Transverse colon (tissue), 4 donors: Measurements from ENCODE around the gene GRXCR2. TPM values are rescaled to one million over a fixed set of nuclear protein-coding genes. Genes with fewer than 3 reads are reported as not detected.

Experiments
- DNase-seq: peaks from one replicate; pipeline ENCODE4 v3.0.0-alpha.2; 2019
- H3K27ac ChIP-seq, 4 donors: fragments of 200-600 bp; sonication (generic); 2 replicates each; pipeline ENCODE4 v1.5.1; 2016 to 2018; ENCODE audit warnings: inconsistent platforms in 4 of 4
- H3K27me3 ChIP-seq: fragments of 200-600 bp; sonication (generic); 2 replicates; pipeline ENCODE4 v1.5.1; 2017; ENCODE audit warnings: inconsistent platforms
- H3K36me3 ChIP-seq, 4 donors: fragments of 200-600 bp; sonication (generic); 2 replicates each; pipeline ENCODE4 v1.5.1; 2017 to 2019; ENCODE audit warnings: inconsistent platforms in 4 of 4
- H3K4me1 ChIP-seq, 4 donors: fragments of 200-600 bp; sonication (generic); 2 replicates each; pipeline ENCODE4 v1.5.1; 2017 to 2020; ENCODE audit warnings: inconsistent platforms in 4 of 4
- H3K4me3 ChIP-seq, 4 donors: fragments of 200-600 bp; sonication (generic); 1 replicate in 1 of 4; 2 replicates in 3 of 4; pipeline versions ENCODE4 v1.5.1 to v1.6.1; 2017 to 2019; ENCODE audit warnings: inconsistent platforms in 4 of 4
- H3K9me3 ChIP-seq, 2 donors: fragments of 200-600 bp; sonication (generic); 2 replicates each; pipeline ENCODE4 v1.5.1; 2017 to 2019; ENCODE audit warnings: inconsistent platforms in 2 of 2
- EP300 ChIP-seq: sonication (generic); formaldehyde crosslinking; IDR thresholded peaks from one replicate; pipeline ENCODE4 v1.6.1; 2017; ENCODE audit warnings: antibody characterized with exemption, low read depth
- POLR2A ChIP-seq: fragments of 450-650 bp; IDR thresholded peaks from one replicate; pipeline ENCODE4 v1.6.1; 2016; ENCODE audit warnings: antibody characterized with exemption, mild to moderate bottlenecking, moderate library complexity
- POLR2AphosphoS5 ChIP-seq, 3 donors: sonication (generic); formaldehyde crosslinking; IDR thresholded peaks; one replicate each; pipeline ENCODE4 v1.6.1; 2016; ENCODE audit warnings: antibody characterized with exemption in 3 of 3
- WGBS, 2 donors: methylation state at CpG; one replicate each; pipeline ENCODE4 v1.1.5; 2018; ENCODE audit warnings: low coverage in 1 of 2; 5-methylcytosine and 5-hydroxymethylcytosine counted together
- in situ Hi-C, 4 donors: fragments of 200-750 bp; cut with MboI; loops; one replicate each; pipeline versions ENCODE4 v1.15.0 to v1.15.1; 2017; ENCODE audit warnings: low sequenced_read_pairs in 3 of 4, low pct_ligation_motif_present in 1 of 4, low pct_unique_long_range_greater_than_20kb in 1 of 4
- intact Hi-C: fragments of 100-400 bp; cut with DNase I; formaldehyde crosslinking; loops from one replicate; pipeline ENCODE4 v1.15.1; 2023; ENCODE audit warnings: low total_unique reads
- total RNA-seq, 4 donors: library from RNA; depleted of rRNA; stranded (reverse); fragments of >200 nt; gene quantifications; one replicate each; pipeline ENCODE4 v1.1.0, GENCODE V29; 2016
- TF ChIP-seq, protein P1 (sequence below), 5 experiments: fragments of 200-600 bp in 3 of 5; fragments of 450-650 bp in 2 of 5; sonication (generic) in 3 of 5; IDR thresholded peaks; 1 replicate in 2 of 5; 2 replicates in 3 of 5; pipeline ENCODE4 v1.5.1; 2016 to 2017; ENCODE audit warnings: antibody characterized with exemption in 5 of 5, inconsistent platforms in 3 of 5, mild to moderate bottlenecking in 2 of 5, moderate library complexity in 1 of 5

Gene GRXCR2
- total RNA-seq, 4 donors from 2014 or later = not detected

DNA sequence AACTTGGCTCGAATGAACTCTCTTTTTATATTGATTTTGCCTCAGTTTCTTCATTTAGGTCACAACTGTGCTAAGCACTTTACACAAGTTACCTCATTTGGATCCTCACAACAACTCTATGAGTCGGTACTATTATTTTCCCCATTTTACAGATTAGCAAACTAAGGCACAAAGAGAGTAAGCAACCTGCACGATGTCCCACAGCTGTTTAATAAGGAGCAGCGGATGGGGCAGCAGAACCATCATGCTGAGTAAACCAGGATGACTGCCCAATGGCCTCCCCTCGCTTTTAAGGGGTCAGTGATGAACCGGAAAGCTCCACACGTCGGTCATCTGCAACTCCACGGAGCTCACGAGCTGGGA is 38.3 kb downstream of the GRXCR2 start:
- Histone ChIP-seq H3K4me3 (peak overlapping the region; percentile 58 to 73 (median 68)), H3K4me1 (peaks cover 0 to 49% (median 23%) of the 10 kb centered on the region in 4 donors), H3K9me3 (no peaks in the 10 kb centered on the region), H3K27me3 (no peaks in the 10 kb centered on the region), H3K36me3 (no peaks in the 10 kb centered on the region), H3K27ac (peak overlapping the region; percentile 86 to 90 (median 88))
- intact Hi-C loops (no loop called here), in situ Hi-C loops (loop anchor here in 1 of 4 donors (25.0 kb wide), 1 partner anchor 1622 kb away; no protein-coding TSS in a partner anchor)
- DNase-seq = no peak
- 15 to 33% methylated on average over 1 to 10 of the region's 10 CpGs for WGBS, 2 donors
- no peak for TF ChIP-seq POLR2A
- no peak for TF ChIP-seq EP300
- no peak for TF ChIP-seq POLR2AphosphoS5 (IDR thresholded peaks at IDR 0.05)
- TF ChIP-seq, protein P1, sequence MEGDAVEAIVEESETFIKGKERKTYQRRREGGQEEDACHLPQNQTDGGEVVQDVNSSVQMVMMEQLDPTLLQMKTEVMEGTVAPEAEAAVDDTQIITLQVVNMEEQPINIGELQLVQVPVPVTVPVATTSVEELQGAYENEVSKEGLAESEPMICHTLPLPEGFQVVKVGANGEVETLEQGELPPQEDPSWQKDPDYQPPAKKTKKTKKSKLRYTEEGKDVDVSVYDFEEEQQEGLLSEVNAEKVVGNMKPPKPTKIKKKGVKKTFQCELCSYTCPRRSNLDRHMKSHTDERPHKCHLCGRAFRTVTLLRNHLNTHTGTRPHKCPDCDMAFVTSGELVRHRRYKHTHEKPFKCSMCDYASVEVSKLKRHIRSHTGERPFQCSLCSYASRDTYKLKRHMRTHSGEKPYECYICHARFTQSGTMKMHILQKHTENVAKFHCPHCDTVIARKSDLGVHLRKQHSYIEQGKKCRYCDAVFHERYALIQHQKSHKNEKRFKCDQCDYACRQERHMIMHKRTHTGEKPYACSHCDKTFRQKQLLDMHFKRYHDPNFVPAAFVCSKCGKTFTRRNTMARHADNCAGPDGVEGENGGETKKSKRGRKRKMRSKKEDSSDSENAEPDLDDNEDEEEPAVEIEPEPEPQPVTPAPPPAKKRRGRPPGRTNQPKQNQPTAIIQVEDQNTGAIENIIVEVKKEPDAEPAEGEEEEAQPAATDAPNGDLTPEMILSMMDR (IDR thresholded peaks at IDR 0.05) = no peak

DNA sequence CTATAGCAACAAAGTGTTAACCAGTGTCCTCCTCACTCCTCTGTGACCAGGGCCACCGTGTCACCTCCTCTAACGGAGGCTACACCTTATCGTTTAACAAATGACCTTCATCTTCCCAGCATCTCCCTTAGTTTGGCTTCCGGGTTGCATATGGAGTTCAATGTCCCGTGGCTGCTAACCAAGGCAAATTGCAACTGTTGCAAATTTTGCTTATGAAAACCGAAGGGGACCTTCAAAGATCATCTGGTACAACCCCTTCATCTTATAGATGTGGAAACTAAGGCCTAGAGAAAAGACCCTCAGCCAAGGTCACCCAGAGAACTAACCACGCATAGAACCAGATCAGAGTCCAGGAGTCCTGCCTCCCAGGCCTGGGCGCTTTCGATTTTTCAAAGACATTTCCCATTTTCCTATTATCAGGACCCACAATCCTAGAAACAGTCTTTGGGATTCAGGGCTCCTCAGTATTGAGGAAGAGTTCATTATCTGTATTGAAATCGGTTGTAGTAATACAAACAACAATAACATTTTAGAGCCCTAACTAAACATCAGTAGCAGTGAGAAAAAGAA is 39.1 kb downstream of the GRXCR2 start:
- Histone ChIP-seq H3K4me3 (peak overlapping the region in 3 of 4 donors; percentile 58 to 73 (median 72)), H3K27ac (peak overlapping the region; percentile 86 to 90 (median 88)), H3K27me3 (no peaks in the 10 kb centered on the region), H3K4me1 (peaks cover 0 to 54% (median 28%) of the 10 kb centered on the region in 4 donors), H3K36me3 (no peaks in the 10 kb centered on the region), H3K9me3 (no peaks in the 10 kb centered on the region)
- TF ChIP-seq POLR2AphosphoS5 (IDR thresholded peaks at IDR 0.05) (no peak), EP300 (no peak), POLR2A (no peak)
- TF ChIP-seq, protein P1 (IDR thresholded peaks at IDR 0.05) = no peak
- 51 to 63% methylated on average over 9 to 10 of the region's 10 CpGs for WGBS, 2 donors
- no peak for DNase-seq
- intact Hi-C loops = no loop called here
- in situ Hi-C loops = loop anchor here in 1 of 4 donors (25.0 kb wide), 1 partner anchor 1621 kb away; no protein-coding TSS in a partner anchor

DNA sequence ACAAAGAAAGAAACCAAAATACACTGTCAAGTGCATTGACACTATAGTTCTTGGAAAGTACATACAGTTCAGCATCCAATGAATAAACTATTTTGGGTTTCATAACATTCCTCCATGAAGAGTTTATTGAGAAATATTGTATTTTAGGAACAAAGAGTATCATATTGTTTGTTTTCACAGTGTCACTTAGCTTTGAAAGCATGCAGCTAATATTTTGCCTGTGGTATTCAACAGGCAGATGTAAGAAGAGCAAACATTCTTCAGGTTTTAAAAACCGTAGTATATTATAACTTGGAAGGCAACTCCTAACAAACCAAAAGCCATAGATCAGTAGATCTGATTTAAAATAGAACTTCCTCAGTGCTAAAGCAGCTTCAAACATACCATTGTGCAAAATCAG is 42.2 kb downstream of the GRXCR2 start:
- no peaks in the 10 kb centered on the region for H3K27me3 ChIP-seq
- TF ChIP-seq EP300 (no peak), POLR2AphosphoS5 (IDR thresholded peaks at IDR 0.05) (no peak), POLR2A (no peak)
- TF ChIP-seq, protein P1 (IDR thresholded peaks at IDR 0.05) = no peak
- H3K36me3 ChIP-seq = no peaks in the 10 kb centered on the region
- WGBS, 2 donors = 14 to 17% methylated on average over 1 of the region's 1 CpG
- no peaks in the 10 kb centered on the region for H3K9me3 ChIP-seq
- intact Hi-C loops = no loop called here
- DNase-seq = no peak
- in situ Hi-C loops = loop anchor here in 1 of 4 donors (25.0 kb wide), 1 partner anchor 1618 kb away; no protein-coding TSS in a partner anchor
- H3K4me1 ChIP-seq = peaks cover 0 to 46% (median 23%) of the 10 kb centered on the region in 4 donors
- H3K27ac ChIP-seq = peak overlapping the region in 2 of 4 donors; percentile 16 to 19
- no peak overlapping the region for H3K4me3 ChIP-seq

DNA sequence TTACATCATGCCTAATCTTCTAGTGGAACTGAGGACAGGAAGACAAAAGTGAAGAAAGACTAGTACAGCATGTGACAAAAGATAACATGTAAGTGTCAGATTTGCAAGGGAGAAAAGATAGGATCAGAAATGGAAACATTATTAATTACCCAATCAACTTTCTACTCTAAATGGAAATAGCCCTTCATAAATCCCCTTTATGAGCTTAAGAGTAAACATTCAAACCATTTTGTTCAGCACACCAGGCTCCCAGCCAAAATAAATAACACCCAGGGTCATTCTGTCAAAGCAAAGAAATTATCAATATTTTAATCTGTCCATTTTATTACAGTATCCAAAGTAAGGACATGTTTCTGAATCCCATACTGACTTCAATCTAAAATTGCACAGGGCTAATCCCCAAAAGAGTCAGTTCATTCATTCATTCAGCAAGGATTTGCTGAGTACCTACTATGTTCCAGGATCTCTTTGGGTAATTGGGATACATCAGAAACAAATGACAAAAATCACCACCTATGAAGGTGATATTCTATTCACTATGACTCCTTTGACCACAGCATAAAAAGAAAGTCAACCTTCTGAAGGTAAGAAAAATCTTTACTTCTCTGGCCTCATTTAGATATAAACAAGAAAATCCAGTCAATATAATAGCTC is 43.0 kb downstream of the GRXCR2 start:
- TF ChIP-seq POLR2A (no peak), POLR2AphosphoS5 (IDR thresholded peaks at IDR 0.05) (no peak), EP300 (no peak)
- TF ChIP-seq, protein P1 (IDR thresholded peaks at IDR 0.05) = no peak
- no peaks in the 10 kb centered on the region for H3K27me3 ChIP-seq
- H3K36me3 ChIP-seq = no peaks in the 10 kb centered on the region
- no peak overlapping the region for H3K4me3 ChIP-seq
- DNase-seq = no peak
- in situ Hi-C loops (loop anchor here in 1 of 4 donors (25.0 kb wide), 1 partner anchor 1618 kb away; no protein-coding TSS in a partner anchor), intact Hi-C loops (no loop called here)
- no peaks in the 10 kb centered on the region for H3K9me3 ChIP-seq
- H3K4me1 ChIP-seq = peaks cover 0 to 50% (median 22%) of the 10 kb centered on the region in 4 donors
- H3K27ac ChIP-seq = no peak overlapping the region
